GM12891 (cell line): Measurements from ENCODE around the gene GNPDA2.
"Not testable (repeated sequence)": the region's sequence is repeated elsewhere in the genome, so short reads cannot be mapped to it uniquely, and the experiment has no call there.

Experiments
- DNase-seq: peaks from one replicate; pipeline ENCODE4 v3.0.0; 2011; ENCODE audit warnings: low spot score; ENCODE audit not compliant: insufficient read length
- FAIRE-seq: peaks from 2 replicates; lab custom pipeline; 2011; peaks lifted over from hg19 to GRCh38; lab: Jason Lieb, UNC
- PAX5 ChIP-seq: IDR thresholded peaks from 2 replicates; pipeline ENCODE4 v1.6.1; 2011; ENCODE audit warnings: low read length, moderate library complexity, mild to moderate bottlenecking; ENCODE audit not compliant: insufficient read depth, severe bottlenecking
- POLR2A ChIP-seq: IDR thresholded peaks from 2 replicates; pipeline ENCODE4 v1.6.1; 2011; ENCODE audit warnings: low read depth, low read length, control low read depth
- POLR2AphosphoS5 ChIP-seq: IDR thresholded peaks from 2 replicates; pipeline ENCODE4 v1.6.1; 2011; ENCODE audit warnings: low read depth, low read length, control low read depth
- POU2F2 ChIP-seq: IDR thresholded peaks from 2 replicates; pipeline ENCODE4 v1.6.1; 2011; ENCODE audit warnings: low read depth, mild to moderate bottlenecking, control low read depth, low read length, moderate library complexity
- SPI1 ChIP-seq: IDR thresholded peaks from 2 replicates; pipeline ENCODE4 v1.6.1; 2011; ENCODE audit warnings: low read depth, low read length, control low read depth
- TAF1 ChIP-seq: IDR thresholded peaks from 2 replicates; pipeline ENCODE4 v1.6.1; 2011; ENCODE audit warnings: low read depth, low read length, control low read depth

Gene GNPDA2

GRCh38 chr4:44736900-44737299 is 10.5 kb upstream of the GNPDA2 start:
- no peak for FAIRE-seq
- no peak for DNase-seq
- TF ChIP-seq TAF1, result no peak

GRCh38 chr4:44728694-44729093 is 2.3 kb upstream of the GNPDA2 start:
- DNase-seq, FAIRE-seq: not testable (repeated sequence)

GRCh38 chr4:44727471-44727870 is 1.1 kb upstream of the GNPDA2 start:
- FAIRE-seq (no peak), DNase-seq (no peak)
- TF ChIP-seq SPI1, result no peak
- TF ChIP-seq POLR2A, result no peak
- no peak for TF ChIP-seq POU2F2
- TF ChIP-seq POLR2AphosphoS5, result no peak

GRCh38 chr4:44725726-44726037 is 674 bp downstream of the GNPDA2 start:
- no peak for DNase-seq
- FAIRE-seq, result no peak
- no peak for TF ChIP-seq TAF1
- no peak for TF ChIP-seq PAX5
- no peak for TF ChIP-seq POLR2A
- TF ChIP-seq SPI1, result no peak
- TF ChIP-seq POLR2AphosphoS5, result no peak
- TF ChIP-seq POU2F2, result no peak

- DNase-seq (no peak), FAIRE-seq (no peak)
- TF ChIP-seq TAF1 (no peak), POU2F2 (no peak), POLR2A (no peak), PAX5 (no peak), SPI1 (no peak), POLR2AphosphoS5 (no peak)
These were observed 1.2 kb downstream of the GNPDA2 start for GRCh38 chr4:44725166-44725565.

GRCh38 chr4:44722001-44722400 is 4.4 kb downstream of the GNPDA2 start:
- DNase-seq, result no peak
- no peak for FAIRE-seq
- TF ChIP-seq POLR2A (no peak), POU2F2 (no peak), TAF1 (no peak), SPI1 (no peak), POLR2AphosphoS5 (no peak), PAX5 (no peak)

- FAIRE-seq (peak; percentile 31), DNase-seq (no peak)
- TF ChIP-seq TAF1, result no peak
- no peak for TF ChIP-seq POU2F2
- TF ChIP-seq POLR2AphosphoS5, result no peak
- TF ChIP-seq SPI1, result no peak
- no peak for TF ChIP-seq POLR2A
- TF ChIP-seq PAX5, result no peak
These were observed 6.0 kb downstream of the GNPDA2 start for GRCh38 chr4:44720371-44720770.

GRCh38 chr4:44716597-44716996 is 9.8 kb downstream of the GNPDA2 start:
- FAIRE-seq (no peak), DNase-seq (no peak)
- TF ChIP-seq PAX5 (no peak), TAF1 (no peak), POLR2AphosphoS5 (no peak), SPI1 (no peak), POU2F2 (no peak), POLR2A (no peak)

GRCh38 chr4:44713125-44713524 is 13.2 kb downstream of the GNPDA2 start:
- TF ChIP-seq TAF1 (no peak), POLR2A (no peak), POU2F2 (no peak), PAX5 (no peak), POLR2AphosphoS5 (no peak), SPI1 (no peak)
- FAIRE-seq, result no peak
- DNase-seq, result no peak

- FAIRE-seq, result no peak
- TF ChIP-seq POU2F2, result no peak
- no peak for TF ChIP-seq PAX5
- no peak for TF ChIP-seq TAF1
- no peak for TF ChIP-seq SPI1
- no peak for TF ChIP-seq POLR2AphosphoS5
- no peak for TF ChIP-seq POLR2A
- DNase-seq, result no peak
These were observed 21.7 kb downstream of the GNPDA2 start for GRCh38 chr4:44704673-44705072.

GRCh38 chr4:44701037-44701436 is 25.3 kb downstream of the GNPDA2 start:
- TF ChIP-seq SPI1, result no peak
- TF ChIP-seq POLR2AphosphoS5, result no peak
- TF ChIP-seq PAX5, result no peak
- no peak for TF ChIP-seq POU2F2
- TF ChIP-seq TAF1, result no peak
- no peak for TF ChIP-seq POLR2A
- DNase-seq (no peak), FAIRE-seq (no peak)

- DNase-seq (no peak), FAIRE-seq (no peak)
- TF ChIP-seq TAF1 (no peak), PAX5 (no peak), POU2F2 (no peak), POLR2AphosphoS5 (no peak), SPI1 (no peak), POLR2A (no peak)
These were observed 25.9 kb downstream of the GNPDA2 start for GRCh38 chr4:44700427-44700826.
